ENCODE measurements around the gene ATXN3L.

The ATXN3L gene

DNA sequence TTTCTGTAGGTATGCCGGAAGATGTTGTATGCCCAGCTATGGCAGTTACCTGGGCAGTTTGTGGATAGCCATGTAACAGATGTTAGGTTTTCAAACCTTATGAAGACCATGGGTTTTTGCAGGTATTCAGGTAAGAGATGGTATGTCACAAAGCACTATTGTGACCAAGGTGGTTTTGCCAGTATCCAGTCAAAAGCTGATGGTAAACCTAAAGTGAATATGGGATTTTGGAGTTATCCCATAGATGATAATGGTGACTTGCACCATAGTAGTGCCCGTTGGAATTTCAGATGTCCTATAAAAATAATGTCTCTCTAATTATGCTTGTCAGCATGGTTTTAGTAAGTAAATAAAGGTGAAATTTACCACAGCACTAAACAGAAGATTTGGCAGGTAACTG, at the start of gene ATXN3L:
TSS of gene ATXN3L (minus strand) at position 101 of the 400 bp plus-strand sequence. CDS start 119 bp downstream, outside the sequence.
- Histone ChIP-seq H3K36me3 (ENCODE audit: control insufficient read depth in 2 of 2, insufficient read depth in 1 of 2, low read length in 2 of 2) (no peaks in the 10 kb centered on the region), H3K4me3 (ENCODE audit: low read depth, low read length) (no peak within 1 kb of the TSS), H3K27ac (ENCODE audit: extremely low read depth, low read depth, low read length) (no peak within 1 kb of the TSS), H3K4me1 (ENCODE audit: control insufficient read depth, insufficient read depth, low read length) (no peaks in the 10 kb centered on the region), H3K9me3 (ENCODE audit: control insufficient read depth, insufficient read depth, low read depth, low read length) (no peaks in the 10 kb centered on the region)
- no peak for TF ChIP-seq ZFP69B (tag by site-specific recombination; IDR thresholded peaks at IDR 0.05)
- POLR2A ChIA-PET: no interaction called here
- CTCF ChIA-PET: no interaction called here

DNA sequence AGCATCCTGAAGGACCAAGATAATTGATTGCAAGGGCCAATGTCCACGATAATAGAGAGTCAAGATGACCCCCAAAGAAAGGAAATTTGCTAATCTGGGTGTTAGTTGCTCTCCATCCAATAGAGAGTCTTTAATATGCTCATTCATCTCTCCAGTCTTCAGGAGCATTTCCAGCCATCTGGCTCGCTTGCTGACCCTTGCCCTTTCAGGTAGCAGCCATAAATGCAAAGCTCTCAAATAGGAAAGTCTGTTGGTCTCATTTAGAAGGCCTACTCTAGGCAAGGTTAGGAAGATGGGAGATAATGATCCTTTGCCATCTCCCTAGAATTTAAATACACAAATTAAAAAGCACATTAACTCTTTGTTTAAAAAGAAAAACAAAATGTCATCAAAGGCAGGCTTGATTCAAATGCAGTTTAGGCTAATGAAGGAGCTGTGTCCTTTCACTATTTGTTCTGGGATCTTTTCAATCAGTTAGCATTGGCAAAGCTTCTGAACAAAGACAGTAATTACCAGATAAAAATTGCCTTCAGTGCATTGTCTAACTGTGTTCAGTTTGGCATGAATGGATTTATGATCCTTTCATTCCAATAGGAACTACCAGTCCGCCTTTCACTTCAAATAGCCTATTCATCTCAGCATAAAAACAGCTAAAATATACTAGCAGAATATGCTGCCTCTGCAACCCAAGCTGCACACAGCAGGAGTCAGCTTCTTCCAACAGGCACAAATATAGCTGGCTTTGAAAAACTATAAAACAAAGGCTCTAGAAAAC, 49.6 kb upstream of the ATXN3L start:
- H3K9me3 ChIP-seq (ENCODE audit: control insufficient read depth, insufficient read depth, low read depth, low read length): no peaks in the 10 kb centered on the region
- H3K4me3 ChIP-seq (ENCODE audit: low read depth, low read length): no peak overlapping the region
- POLR2A ChIA-PET: no interaction called here
- TF ChIP-seq ZNF239 (tag by site-specific recombination; IDR thresholded peaks at IDR 0.05) (no peak), ZNF707 (tag by site-specific recombination; IDR thresholded peaks at IDR 0.05) (no peak), ZNF302 (tag by site-specific recombination; IDR thresholded peaks at IDR 0.05; ENCODE audit: low read depth) (no peak), ZNF664 (tag by site-specific recombination; IDR thresholded peaks at IDR 0.05) (no peak), SP7 (tag by site-specific recombination; IDR thresholded peaks at IDR 0.05) (no peak), ZNF596 (tag by site-specific recombination; IDR thresholded peaks at IDR 0.05) (no peak), ZBTB7A (tag by site-specific recombination; IDR thresholded peaks at IDR 0.05; ENCODE audit: low read depth) (no peak), ZNF266 (tag by site-specific recombination; IDR thresholded peaks at IDR 0.05; ENCODE audit: low read depth) (no peak), ZNF623 (tag by site-specific recombination; IDR thresholded peaks at IDR 0.05) (no peak), YY2 (tag by site-specific recombination; IDR thresholded peaks at IDR 0.05) (no peak), MZF1 (tag by site-specific recombination; IDR thresholded peaks at IDR 0.05; ENCODE audit: borderline replicate concordance) (no peak)
- TF ChIP-seq, protein P1, sequence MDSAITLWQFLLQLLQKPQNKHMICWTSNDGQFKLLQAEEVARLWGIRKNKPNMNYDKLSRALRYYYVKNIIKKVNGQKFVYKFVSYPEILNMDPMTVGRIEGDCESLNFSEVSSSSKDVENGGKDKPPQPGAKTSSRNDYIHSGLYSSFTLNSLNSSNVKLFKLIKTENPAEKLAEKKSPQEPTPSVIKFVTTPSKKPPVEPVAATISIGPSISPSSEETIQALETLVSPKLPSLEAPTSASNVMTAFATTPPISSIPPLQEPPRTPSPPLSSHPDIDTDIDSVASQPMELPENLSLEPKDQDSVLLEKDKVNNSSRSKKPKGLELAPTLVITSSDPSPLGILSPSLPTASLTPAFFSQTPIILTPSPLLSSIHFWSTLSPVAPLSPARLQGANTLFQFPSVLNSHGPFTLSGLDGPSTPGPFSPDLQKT (IDR thresholded peaks at IDR 0.05; ENCODE audit: borderline replicate concordance, low read depth, low read length): no peak
- TF ChIP-seq, protein P2, sequence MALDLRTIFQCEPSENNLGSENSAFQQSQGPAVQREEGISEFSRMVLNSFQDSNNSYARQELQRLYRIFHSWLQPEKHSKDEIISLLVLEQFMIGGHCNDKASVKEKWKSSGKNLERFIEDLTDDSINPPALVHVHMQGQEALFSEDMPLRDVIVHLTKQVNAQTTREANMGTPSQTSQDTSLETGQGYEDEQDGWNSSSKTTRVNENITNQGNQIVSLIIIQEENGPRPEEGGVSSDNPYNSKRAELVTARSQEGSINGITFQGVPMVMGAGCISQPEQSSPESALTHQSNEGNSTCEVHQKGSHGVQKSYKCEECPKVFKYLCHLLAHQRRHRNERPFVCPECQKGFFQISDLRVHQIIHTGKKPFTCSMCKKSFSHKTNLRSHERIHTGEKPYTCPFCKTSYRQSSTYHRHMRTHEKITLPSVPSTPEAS (tag by site-specific recombination; IDR thresholded peaks at IDR 0.05): no peak
- TF ChIP-seq, protein P3, sequence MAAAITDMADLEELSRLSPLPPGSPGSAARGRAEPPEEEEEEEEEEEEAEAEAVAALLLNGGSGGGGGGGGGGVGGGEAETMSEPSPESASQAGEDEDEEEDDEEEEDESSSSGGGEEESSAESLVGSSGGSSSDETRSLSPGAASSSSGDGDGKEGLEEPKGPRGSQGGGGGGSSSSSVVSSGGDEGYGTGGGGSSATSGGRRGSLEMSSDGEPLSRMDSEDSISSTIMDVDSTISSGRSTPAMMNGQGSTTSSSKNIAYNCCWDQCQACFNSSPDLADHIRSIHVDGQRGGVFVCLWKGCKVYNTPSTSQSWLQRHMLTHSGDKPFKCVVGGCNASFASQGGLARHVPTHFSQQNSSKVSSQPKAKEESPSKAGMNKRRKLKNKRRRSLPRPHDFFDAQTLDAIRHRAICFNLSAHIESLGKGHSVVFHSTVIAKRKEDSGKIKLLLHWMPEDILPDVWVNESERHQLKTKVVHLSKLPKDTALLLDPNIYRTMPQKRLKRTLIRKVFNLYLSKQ (tag by site-specific recombination; IDR thresholded peaks at IDR 0.05; ENCODE audit: borderline replicate concordance): no peak
- TF ChIP-seq, protein P4, sequence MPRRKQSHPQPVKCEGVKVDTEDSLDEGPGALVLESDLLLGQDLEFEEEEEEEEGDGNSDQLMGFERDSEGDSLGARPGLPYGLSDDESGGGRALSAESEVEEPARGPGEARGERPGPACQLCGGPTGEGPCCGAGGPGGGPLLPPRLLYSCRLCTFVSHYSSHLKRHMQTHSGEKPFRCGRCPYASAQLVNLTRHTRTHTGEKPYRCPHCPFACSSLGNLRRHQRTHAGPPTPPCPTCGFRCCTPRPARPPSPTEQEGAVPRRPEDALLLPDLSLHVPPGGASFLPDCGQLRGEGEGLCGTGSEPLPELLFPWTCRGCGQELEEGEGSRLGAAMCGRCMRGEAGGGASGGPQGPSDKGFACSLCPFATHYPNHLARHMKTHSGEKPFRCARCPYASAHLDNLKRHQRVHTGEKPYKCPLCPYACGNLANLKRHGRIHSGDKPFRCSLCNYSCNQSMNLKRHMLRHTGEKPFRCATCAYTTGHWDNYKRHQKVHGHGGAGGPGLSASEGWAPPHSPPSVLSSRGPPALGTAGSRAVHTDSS (tag by site-specific recombination; IDR thresholded peaks at IDR 0.05): no peak
- TF ChIP-seq, protein P5, sequence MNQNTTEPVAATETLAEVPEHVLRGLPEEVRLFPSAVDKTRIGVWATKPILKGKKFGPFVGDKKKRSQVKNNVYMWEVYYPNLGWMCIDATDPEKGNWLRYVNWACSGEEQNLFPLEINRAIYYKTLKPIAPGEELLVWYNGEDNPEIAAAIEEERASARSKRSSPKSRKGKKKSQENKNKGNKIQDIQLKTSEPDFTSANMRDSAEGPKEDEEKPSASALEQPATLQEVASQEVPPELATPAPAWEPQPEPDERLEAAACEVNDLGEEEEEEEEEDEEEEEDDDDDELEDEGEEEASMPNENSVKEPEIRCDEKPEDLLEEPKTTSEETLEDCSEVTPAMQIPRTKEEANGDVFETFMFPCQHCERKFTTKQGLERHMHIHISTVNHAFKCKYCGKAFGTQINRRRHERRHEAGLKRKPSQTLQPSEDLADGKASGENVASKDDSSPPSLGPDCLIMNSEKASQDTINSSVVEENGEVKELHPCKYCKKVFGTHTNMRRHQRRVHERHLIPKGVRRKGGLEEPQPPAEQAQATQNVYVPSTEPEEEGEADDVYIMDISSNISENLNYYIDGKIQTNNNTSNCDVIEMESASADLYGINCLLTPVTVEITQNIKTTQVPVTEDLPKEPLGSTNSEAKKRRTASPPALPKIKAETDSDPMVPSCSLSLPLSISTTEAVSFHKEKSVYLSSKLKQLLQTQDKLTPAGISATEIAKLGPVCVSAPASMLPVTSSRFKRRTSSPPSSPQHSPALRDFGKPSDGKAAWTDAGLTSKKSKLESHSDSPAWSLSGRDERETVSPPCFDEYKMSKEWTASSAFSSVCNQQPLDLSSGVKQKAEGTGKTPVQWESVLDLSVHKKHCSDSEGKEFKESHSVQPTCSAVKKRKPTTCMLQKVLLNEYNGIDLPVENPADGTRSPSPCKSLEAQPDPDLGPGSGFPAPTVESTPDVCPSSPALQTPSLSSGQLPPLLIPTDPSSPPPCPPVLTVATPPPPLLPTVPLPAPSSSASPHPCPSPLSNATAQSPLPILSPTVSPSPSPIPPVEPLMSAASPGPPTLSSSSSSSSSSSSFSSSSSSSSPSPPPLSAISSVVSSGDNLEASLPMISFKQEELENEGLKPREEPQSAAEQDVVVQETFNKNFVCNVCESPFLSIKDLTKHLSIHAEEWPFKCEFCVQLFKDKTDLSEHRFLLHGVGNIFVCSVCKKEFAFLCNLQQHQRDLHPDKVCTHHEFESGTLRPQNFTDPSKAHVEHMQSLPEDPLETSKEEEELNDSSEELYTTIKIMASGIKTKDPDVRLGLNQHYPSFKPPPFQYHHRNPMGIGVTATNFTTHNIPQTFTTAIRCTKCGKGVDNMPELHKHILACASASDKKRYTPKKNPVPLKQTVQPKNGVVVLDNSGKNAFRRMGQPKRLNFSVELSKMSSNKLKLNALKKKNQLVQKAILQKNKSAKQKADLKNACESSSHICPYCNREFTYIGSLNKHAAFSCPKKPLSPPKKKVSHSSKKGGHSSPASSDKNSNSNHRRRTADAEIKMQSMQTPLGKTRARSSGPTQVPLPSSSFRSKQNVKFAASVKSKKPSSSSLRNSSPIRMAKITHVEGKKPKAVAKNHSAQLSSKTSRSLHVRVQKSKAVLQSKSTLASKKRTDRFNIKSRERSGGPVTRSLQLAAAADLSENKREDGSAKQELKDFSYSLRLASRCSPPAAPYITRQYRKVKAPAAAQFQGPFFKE (tag by site-specific recombination; IDR thresholded peaks at IDR 0.05; ENCODE audit: borderline replicate concordance): no peak
- TF ChIP-seq, protein P6, sequence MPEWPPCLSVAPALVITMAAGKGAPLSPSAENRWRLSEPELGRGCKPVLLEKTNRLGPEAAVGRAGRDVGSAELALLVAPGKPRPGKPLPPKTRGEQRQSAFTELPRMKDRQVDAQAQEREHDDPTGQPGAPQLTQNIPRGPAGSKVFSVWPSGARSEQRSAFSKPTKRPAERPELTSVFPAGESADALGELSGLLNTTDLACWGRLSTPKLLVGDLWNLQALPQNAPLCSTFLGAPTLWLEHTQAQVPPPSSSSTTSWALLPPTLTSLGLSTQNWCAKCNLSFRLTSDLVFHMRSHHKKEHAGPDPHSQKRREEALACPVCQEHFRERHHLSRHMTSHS (tag by site-specific recombination; IDR thresholded peaks at IDR 0.05): no peak
- H3K36me3 ChIP-seq (ENCODE audit: control insufficient read depth in 2 of 2, insufficient read depth in 1 of 2, low read length in 2 of 2): no peaks in the 10 kb centered on the region
- no peak overlapping the region for H3K27ac ChIP-seq (ENCODE audit: extremely low read depth, low read depth, low read length)
- CTCF ChIA-PET: interaction anchor here (0.5 to 1.6 kb wide), 2 partner anchors 91 to 118 kb away, joined by 3 to 5 read pairs; no protein-coding TSS in a partner anchor
- peaks cover 15% of the 10 kb centered on the region for H3K4me1 ChIP-seq (ENCODE audit: control insufficient read depth, insufficient read depth, low read length)

Data from HEK293 (cell line).